ENCODE data around the gene TDRD7.

DNA sequence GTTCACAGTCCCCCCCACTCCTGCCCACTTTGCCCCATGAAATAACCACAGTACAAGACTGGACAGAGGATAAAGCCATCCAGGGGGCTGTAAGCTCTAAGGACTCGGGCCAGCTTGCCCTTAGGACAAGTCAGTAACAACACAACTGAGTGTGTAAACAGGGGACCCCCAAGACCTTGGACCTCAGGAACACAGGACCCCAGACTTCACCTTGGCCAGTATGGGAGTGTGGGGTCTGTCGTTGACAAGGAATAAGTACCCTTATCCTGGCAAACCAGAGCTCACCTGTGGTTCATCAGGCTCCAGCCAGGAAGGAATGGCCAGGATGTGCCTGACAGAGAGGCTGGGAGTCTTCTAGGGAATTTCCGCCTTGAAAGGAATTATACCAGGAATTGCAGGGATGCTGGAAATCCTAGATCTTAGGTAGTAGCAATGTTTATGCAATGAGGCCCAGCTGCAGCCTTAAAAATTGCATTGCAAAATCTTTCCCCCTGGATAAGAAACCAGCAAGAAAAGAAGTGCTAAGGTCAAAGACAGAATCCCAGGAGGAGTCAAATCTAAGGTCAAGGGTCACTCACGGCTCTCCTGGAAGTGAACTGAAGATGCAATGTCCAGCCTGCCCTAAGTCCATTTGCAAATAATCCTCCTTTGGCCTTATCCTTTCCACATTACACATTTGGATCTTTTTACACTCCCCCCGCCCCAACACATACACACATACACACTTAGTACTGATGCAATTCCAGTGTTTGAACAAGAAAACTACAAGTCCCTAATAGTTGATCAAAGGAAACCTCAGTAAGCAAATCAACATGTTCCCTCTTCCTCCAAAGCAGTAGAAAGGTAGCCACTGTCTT, 27.3 kb upstream of the TDRD7 start:
- TF ChIP-seq GATA3 (IDR thresholded peaks at IDR 0.05; ENCODE audit: low read depth, low read length) (no peak), GATA2 (IDR thresholded peaks at IDR 0.05; ENCODE audit: low read depth, low read length) (no peak)

Measured in SH-SY5Y (cell line).